ENCODE results near the gene TPM2.

DNA sequence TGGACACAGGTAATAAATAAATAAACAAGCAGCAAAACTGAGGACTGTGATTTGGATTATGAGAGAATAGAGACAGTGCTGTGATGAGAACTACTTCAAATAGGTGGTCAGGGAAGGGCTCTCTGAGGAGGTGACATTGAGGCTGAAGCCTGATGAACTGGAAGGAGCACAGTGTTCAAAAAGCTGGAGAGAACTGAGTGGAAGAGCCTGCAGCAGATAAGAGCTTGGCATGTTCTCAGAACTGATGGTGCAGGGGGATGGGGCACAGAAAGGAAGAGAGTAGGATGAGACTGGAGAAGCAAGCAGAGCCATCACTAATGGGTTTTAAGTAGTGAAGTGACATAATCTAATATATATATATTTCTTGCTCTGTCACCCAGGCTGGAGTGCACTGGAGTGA is 11.2 kb upstream of the TPM2 start:
- TF ChIP-seq POLR2AphosphoS5 (IDR thresholded peaks at IDR 0.05; ENCODE audit: insufficient read depth in 1 of 2, low read depth in 1 of 2): no peak
- TF ChIP-seq, protein P1, sequence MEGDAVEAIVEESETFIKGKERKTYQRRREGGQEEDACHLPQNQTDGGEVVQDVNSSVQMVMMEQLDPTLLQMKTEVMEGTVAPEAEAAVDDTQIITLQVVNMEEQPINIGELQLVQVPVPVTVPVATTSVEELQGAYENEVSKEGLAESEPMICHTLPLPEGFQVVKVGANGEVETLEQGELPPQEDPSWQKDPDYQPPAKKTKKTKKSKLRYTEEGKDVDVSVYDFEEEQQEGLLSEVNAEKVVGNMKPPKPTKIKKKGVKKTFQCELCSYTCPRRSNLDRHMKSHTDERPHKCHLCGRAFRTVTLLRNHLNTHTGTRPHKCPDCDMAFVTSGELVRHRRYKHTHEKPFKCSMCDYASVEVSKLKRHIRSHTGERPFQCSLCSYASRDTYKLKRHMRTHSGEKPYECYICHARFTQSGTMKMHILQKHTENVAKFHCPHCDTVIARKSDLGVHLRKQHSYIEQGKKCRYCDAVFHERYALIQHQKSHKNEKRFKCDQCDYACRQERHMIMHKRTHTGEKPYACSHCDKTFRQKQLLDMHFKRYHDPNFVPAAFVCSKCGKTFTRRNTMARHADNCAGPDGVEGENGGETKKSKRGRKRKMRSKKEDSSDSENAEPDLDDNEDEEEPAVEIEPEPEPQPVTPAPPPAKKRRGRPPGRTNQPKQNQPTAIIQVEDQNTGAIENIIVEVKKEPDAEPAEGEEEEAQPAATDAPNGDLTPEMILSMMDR (IDR thresholded peaks at IDR 0.05): no peak
